Skin epidermis (tissue), 12 donors: ENCODE results near the gene PKNOX1.
A peak's percentile ranks its signal among the peaks of the same experiment; 100 is the strongest.
"Not testable (repeated sequence)": the region's sequence is repeated elsewhere in the genome, so short reads cannot be mapped to it uniquely, and the experiment has no call there.

Source experiments
- H3K27ac ChIP-seq, 21 experiments: fragments of 200-600 bp; sonication (generic) in 11 of 21; one replicate each; pipeline ENCODE4 v1.5.0; 2020; ENCODE audit warnings: mild to moderate bottlenecking in 3 of 21, inconsistent platforms in 2 of 21, moderate library complexity in 2 of 21
- H3K4me3 ChIP-seq, 7 experiments: fragments of 200-600 bp; sonication (generic) in 2 of 7; one replicate each; pipeline ENCODE4 v1.5.0; 2020; ENCODE audit warnings: inconsistent platforms in 2 of 7, mild to moderate bottlenecking in 2 of 7, moderate library complexity in 1 of 7

The PKNOX1 gene, protein sequence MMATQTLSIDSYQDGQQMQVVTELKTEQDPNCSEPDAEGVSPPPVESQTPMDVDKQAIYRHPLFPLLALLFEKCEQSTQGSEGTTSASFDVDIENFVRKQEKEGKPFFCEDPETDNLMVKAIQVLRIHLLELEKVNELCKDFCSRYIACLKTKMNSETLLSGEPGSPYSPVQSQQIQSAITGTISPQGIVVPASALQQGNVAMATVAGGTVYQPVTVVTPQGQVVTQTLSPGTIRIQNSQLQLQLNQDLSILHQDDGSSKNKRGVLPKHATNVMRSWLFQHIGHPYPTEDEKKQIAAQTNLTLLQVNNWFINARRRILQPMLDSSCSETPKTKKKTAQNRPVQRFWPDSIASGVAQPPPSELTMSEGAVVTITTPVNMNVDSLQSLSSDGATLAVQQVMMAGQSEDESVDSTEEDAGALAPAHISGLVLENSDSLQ

DNA sequence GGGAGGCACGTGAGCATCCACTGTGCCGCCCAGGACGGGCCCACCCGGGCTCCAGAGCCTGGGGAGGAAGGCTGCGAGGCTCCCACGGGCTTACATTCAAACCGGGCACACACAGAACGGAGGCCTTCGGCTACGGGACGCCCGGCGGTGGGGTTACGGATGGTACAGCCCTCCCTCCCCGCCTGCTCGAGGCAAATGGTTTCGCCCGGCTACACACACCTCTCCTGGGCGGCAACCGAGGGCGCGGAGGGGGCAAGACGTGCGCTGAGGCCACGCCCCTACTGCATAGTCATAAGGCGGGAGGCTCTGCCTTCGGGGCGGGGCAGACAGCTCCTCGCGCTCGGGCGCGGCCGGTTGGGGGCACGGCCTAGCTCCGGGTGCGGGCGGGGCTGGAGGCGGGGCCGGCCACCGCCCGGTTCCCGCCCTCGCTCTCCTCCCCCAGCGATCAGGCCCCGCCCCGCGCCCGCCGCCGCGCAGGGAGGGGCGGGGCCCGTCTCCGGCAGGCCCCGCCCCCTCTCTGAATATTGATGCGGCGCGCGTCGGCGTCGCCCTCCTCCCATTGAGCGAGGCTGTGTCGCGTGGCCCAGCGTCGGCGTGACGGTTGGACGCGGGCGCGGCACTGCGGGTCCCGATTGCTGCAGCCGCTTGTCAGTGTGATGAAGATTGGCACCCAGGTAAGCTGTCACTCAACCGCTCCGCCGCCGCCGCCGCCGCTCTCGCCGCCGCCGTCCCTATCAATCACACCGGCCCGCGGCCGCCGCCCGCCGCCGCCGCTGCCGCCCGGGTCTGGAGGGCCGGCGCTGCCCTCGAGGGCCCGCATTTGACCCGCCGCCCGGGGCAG lies at the start of gene PKNOX1:
Gene PKNOX1 (plus strand): TSS at position 572 of the 841 bp plus-strand sequence. CDS start 29,820 bp downstream, outside the sequence.
- peak within 1 kb of the TSS; percentile 61 to 75 (median 67) for H3K4me3 ChIP-seq
- peak within 1 kb of the TSS; percentile 94 to 100 (median 98) for H3K27ac ChIP-seq

DNA sequence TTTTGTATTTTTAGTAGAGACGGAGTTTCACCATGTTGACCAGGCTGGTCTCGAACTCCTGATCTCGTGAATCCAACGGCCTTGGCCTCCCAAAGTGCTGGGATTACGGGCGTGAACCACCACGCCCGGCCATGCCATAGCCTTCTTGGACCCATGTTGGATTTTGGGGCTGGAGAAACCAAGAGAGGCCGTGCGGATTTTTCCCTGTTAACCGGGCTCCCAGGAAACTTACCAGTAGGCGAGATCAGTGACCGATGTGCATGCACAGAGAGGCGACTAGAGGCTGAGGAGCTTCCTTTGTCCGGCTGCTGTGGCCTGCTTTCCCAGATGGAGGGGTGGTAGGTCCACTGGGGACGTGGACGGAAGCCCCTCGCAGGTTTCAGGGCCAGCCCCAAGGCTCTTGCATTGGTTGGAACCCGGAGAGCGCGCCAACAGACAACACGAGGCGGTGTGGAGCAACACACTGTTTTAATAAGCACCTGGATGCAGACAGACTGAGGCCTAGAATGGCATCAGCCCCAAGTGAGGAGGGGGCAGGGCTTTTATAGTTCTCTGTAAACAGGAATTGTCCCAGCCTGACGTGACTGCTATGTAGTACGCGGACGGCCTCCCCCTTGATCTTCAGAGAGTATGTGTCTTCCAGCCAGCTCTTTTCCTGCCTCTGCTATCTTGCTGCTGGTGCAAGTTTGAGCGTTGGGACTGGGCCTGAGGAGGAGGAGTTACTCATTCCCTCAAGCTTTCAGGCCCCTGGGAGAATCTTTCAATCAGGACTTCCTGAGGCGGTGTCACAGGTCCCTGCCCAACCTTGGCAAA lies 49.0 kb upstream of the PKNOX1 start, which contains the start of gene ERVH48-1:
Gene ERVH48-1 (minus strand): TSS at position 517 of the 813 bp plus-strand sequence. CDS start 6,624 bp downstream, outside the sequence.
- peak within 1 kb of the TSS in 3 of 21 experiments; percentile 50 to 56 (median 54) for H3K27ac ChIP-seq
- no peak within 1 kb of the TSS for H3K4me3 ChIP-seq

DNA sequence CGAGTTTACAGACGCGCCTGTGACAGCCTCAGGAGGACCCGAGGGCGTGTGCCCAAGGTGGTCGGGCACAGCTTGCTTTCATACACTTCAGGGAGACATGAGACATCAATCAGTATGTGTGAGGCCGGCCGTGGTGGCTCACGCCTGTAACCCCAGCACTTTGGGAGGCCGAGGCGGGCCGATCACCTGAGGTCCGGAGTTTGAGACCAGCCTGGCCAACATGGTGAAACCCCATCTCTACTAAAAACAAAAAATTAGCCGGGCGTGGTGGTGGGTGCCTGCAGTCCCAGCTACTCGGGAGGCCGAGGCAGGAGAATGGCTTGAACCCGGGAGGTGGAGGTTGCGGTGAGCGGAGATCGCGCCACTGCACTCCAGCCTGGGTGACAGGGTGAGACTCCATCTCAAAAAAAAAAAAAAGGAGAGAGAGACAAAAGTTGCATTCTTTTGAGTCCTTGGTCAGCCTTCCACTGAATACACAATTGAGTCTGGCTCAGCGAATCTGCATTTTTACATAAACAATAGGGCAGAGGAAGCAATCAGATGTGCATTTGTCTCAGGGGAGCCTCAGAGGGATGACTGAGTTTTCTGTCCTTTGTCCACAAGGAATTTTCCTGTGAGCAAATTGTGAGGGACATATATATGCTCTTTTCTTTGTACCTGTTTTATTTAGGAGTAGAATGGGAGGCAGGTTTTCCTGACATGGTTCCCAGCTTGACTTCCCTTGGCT lies 46.7 kb upstream of the PKNOX1 start:
- not testable (repeated sequence) for H3K27ac ChIP-seq, H3K4me3 ChIP-seq

DNA sequence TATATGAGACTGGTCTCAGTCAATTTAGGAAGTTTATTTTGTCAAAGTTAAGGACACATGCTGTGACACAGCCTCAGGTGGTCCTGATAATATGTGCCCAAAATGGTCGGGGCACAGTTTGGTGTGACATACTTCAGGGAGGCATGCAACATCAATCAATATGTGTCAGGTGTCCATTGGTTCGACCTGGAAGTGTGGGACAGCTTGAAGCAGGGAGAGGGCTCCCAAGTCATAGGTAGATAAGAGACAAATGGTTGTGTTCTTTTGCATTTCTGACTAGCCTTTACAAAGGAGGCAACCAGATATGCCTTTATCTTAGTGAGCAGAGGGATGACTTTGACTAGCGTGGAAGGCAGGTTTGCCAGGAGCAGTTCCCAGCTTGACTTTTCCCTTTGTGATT lies 44.4 kb upstream of the PKNOX1 start:
- H3K4me3 ChIP-seq, result no peak overlapping the region
- H3K27ac ChIP-seq, result no peak overlapping the region

DNA sequence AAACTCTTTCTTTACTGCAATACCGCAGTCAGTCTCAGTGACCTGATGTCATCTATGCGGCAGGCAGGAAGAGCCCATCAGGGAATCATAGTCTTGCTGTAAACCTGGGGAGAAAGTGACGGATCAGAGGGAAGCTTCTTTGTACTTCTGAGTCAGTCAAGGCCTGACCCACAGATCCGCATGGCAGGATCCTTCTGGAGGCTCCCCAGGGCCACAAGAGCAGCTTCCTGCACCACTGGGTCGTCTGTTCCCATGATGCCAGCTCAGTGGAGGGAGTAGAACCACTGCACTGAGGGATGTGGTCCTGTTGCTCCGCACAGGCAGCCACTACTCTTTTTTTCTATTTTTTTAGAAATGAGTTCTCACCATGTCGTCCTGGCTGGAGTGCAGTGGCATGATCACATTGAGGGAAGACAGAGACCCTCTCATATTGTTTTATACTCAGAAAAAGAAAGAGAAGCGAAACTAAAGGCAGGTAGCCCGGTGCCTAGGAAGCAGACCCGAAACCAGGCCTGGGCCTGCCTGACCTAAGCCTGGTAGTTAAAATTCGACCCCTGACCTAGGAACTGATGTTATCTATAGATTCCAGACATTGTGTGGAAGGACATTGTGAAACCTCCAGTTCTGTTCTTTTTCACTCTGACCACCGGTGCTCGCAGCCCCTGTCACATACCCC lies 42.7 kb upstream of the PKNOX1 start:
- H3K27ac ChIP-seq, result no peak overlapping the region

DNA sequence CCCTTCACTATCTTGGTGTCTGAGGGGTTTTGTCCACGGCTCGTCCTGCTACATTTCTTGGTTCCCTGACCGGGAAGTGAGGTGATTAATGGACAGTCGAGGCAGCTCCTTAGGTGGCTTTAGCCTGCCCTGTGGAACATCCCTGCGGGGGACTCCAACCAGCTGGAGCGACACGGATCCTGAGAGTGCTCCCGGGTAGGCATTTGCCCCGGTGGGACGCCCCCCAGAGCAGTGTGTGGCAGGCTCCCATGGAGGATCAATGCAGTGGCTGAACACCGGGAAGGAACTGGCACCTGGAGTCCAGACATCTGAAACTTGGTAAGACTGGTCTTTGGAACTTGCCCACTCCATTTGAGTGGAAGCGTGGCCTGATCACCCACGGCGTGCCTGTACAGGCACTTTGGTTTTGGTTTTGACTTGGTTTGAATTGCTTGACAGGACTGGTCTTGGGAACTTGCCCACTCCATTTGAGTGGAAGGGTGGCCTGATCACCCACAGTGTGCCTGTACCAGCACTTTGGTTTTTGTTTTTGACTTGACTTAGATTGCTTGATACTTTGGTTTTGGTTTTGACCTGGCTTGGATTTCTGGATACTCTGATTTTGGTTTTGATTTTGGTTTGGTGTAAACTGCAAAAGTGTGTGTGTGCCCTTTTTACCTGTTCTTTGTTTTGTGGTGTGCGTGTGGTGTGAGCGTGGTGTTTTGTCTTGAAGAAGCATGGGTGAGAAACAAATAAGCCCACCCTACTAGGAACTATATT lies 41.8 kb upstream of the PKNOX1 start:
- H3K27ac ChIP-seq, result peak overlapping the region in 1 of 21 experiments; percentile 30
- H3K4me3 ChIP-seq, result not testable (repeated sequence)

More for the DNA sequence above, 42.7 kb upstream of the PKNOX1 start:
- H3K4me3 ChIP-seq, result no peak overlapping the region

DNA sequence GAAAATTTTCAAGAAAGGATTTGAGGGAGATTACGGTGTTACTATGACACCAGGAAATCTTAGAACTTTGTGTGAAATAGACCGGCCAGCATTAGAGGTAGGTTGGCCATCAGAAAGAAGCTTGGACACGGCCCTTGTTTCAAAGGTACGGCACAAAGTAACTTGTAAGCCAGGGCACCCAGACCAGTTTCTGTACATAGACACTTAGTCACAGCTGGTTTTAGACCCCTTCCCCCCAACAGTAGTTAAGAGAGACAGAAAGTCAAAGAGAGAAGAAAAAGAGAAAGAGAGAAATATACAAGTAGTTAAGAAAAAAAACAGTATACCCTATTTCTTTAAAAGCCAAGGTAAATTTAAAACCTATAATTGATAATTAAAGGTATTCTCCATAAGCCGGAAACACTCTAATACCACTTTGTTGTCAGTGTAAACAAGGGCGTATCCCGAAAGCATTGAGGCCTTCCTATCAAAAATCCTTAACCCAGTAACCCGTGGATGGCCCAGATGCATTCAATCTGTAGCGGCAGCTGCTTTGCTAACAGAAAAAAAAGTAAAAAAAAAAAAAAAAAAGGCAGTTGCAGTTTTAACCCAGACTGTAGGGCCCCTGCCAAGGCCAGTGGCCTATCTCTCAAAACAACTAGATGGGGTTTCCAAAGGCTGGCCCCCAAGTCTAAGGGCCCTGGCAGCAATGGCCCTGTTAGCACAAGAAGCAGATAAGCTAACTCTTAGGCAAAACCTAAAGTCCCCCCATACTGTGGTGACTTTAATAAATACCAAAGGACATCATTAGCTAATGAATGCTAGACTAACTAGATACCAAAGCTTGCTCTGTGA lies 41.0 kb upstream of the PKNOX1 start:
- not testable (repeated sequence) for H3K27ac ChIP-seq, H3K4me3 ChIP-seq

DNA sequence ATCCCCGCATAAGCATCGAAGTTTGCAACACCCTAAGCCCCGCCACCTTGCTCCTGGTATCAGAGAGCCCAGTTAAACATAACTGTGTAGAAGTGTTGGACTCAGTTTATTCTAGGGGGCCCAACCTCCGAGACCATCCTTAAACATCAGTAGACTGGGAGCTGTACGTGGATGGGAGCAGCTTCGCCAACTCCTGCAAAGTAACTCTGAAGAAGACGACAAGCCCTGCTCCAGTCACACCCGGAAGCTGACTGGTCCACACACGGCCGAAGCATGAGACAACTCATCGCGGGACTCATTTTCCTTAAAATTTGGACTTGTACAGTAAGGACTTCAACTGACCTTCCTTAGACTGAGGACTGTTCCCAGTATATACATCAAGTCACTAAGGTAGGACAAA lies 40.4 kb upstream of the PKNOX1 start:
- not testable (repeated sequence) for H3K4me3 ChIP-seq, H3K27ac ChIP-seq

DNA sequence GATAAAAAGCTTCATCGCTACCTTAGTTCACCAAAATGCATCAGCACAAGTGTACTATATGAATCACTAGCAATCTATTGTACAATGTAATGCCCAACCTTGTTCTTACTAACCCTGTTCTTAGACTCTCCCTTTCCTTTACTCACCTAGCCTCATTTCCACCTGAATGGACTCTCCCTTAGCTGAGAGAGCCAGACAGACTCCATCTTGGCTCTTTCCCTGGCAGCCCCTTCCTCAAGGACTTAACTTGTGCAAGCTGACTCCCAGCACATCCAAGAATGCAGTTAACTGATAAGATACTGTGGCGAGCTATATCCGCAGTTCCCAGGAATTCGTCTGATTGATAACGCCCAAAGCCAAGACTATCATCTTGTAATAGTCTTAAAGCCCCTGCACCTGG lies 38.0 kb upstream of the PKNOX1 start:
- not testable (repeated sequence) for H3K4me3 ChIP-seq, H3K27ac ChIP-seq

DNA sequence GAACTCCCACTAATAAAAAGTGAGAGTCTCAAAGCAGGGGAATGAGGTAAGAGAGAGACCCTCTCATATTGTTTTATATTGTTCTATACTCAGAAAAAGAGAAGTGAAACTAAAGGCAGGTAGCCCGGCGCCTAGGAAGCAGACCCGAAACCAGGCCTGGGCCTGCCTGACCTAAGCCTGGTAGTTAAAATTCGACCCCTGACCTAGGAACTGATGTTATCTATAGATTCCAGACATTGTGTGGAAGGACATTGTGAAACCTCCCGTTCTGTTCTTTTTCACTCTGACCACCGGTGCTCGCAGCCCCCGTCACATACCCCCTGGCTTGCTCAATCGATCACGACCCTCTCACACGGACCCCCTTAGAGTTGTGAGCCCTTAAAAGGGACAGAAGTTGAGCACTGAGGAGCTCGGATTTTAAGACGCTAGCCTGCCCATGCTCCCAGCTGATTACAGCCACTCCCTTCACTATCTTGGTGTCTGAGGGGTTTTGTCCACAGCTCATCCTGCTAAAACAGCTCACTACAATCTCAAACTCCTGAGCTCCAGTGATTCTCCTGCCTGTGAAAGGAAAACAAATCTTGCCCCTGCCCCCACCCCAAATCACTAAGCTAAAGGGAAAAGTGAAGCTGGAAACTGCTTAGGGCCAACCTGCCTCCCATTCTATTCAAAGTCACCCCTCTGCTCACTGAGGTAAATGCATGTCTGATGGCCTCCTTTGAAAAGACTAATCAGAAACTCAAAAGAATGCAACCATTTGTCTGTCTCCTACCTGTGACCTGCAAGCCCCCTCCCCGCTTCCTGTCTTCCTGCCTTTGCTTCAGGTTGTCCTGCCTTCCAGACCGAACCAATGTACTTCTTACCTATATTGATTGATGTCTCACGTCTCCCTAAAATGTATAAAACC lies 37.1 kb upstream of the PKNOX1 start:
- H3K27ac ChIP-seq, H3K4me3 ChIP-seq: not testable (repeated sequence)

DNA sequence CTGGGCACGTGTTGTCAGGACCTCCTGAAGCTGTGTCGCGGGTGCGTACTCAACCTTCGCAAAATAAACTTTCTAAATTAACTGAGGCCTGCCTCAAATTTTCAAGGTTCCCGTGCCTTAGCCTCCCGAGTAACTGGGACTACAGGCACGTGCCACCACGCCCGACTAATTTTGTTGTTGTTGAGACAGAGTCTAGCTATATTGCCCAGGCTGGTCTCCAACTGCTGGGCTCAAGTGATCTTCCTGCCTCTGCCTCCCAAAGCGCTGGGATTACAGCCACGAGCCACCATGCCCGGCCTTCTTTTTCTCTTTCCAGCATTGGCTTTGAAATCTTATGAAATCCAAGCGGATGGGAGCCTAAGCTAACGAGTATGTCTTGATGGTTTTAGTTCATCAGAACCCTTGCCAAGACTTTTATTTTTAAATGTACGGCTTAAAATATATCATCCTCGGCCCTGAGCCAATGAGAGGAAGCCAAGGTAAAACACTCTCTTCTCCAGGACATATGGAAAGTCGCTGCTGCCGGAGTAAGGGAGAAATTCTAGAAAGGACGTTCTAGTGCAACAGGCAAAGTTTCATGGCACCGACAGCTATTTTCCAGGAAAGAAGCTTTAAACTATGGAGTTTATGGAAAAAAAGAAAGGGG lies 36.3 kb upstream of the PKNOX1 start:
- Histone ChIP-seq H3K4me3 (no peak overlapping the region), H3K27ac (no peak overlapping the region)

DNA sequence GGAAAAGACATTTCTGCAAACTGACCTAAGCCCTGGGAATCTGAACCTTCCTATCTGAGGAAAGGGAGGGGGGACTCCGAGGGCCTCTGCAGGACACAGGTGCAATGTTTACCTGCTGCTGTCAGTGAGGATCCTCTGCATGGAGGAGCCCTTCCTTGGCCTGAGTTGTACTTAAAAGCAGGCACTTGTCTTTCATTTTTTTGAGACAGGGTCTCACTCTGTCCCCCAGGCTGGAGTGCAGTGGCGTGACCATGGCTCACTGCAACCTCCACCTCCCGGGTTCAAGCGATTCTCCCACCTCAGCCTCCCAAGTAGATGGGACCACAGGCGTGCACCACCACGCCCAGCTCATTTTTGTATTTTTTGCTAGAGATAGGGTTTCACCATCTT lies 35.8 kb upstream of the PKNOX1 start:
- not testable (repeated sequence) for H3K4me3 ChIP-seq, H3K27ac ChIP-seq

DNA sequence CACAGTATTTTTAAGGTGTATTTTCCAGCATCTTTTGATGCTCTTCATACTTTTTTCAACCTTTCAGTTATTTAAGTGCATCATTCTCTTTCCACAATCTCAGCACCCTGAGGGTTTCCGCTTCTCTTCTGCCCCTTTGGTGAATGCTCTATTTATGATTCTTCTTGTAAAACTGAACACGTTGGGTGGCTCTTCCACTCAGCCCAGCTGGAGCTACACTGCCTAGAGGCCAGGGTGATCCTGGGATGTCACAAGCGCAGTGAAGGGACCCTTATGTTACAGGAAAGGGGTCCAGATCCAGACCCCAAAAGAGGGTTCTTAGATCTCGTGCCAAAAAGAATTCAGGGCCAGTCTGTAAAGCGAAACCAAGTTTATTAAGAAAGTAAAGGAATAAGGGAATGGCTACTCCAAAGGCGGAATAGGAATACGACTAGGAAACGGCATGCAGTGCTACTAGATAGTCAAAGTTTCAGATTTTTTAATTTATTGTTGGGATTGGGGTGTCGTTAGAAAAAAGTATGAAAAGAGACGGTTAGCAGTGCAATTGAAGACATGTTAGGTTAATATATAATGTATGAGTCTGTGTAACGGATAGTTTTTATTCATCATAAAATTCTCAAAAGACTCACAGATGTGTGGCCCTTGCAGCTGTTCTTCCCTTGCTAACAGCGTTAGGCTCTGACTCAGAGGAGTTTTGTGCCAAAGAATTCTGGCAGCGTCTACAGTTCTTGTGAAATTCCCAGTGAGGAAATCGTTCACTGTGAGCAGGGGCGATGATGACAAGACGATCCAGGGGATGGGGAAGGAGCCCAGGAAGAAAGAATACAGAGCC lies 34.6 kb upstream of the PKNOX1 start:
- H3K4me3 ChIP-seq, result no peak overlapping the region
- H3K27ac ChIP-seq, result peak overlapping the region in 19 of 21 experiments; percentile 18 to 77 (median 63)

DNA sequence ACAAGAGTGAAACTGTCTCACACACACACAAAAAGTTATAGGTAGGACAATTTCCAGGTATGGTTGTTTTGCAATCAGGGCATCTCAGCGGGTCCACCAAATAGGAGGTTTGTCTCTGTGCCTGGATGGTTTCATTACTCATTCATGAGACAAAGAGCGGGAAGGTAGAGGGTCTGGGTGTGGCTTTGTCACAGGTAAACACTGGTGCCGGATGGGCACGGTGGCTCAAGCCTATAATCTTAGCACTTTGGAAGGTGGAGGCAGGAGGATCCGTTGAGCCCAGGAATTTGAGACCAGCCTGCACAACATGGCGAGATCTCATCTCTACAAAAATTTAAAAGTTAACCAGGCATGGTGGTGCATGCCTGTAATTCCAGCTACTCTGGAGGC lies 32.7 kb upstream of the PKNOX1 start:
- no peak overlapping the region for H3K4me3 ChIP-seq
- peak overlapping the region in 1 of 21 experiments; percentile 10 for H3K27ac ChIP-seq

DNA sequence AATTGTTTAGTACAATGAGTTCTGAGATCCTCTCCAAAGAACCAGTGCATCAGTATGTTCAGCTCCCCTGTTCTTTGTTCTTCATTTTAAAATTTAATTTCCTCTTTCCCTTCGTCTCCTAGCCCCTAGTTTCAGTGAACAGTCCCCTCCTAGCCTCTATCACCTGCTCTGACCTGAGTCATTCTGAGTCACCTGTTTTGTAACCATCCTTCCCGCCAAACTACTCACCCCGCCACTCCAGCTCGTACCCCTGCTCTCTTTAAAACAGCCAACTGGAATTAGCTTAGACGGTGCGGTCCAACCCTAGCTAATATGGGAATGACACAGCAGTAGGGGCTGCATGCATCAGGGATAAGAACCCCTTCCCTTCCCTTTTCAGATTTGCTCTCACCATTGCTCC lies 32.1 kb upstream of the PKNOX1 start:
- Histone ChIP-seq H3K27ac (no peak overlapping the region), H3K4me3 (no peak overlapping the region)
